Measurements from ENCODE around the gene MEGF9. TPM values are rescaled to one million over a fixed set of nuclear protein-coding genes. Genes with fewer than 3 reads are reported as not detected.
"Not testable (repeated sequence)": the region's sequence is repeated elsewhere in the genome, so short reads cannot be mapped to it uniquely, and the experiment has no call there.

Gene MEGF9
- total RNA-seq, 2 donors from 2014 or later, result 15.3 to 23.8 TPM

GRCh38 chr9:120756531-120756930 is 42.3 kb upstream of the MEGF9 start:
- Histone ChIP-seq H3K4me1 (peaks cover 0 to 4% of the 10 kb centered on the region in 2 donors), H3K4me3 (no peak overlapping the region), H3K36me3 (peaks cover 30% of the 10 kb centered on the region), H3K27me3 (no peaks in the 10 kb centered on the region), H3K27ac (no peak overlapping the region), H3K9me3 (no peaks in the 10 kb centered on the region)
- no peak for DNase-seq (ENCODE audit: low spot score)
- no peak for TF ChIP-seq CTCF (IDR thresholded peaks at IDR 0.05)

DNA sequence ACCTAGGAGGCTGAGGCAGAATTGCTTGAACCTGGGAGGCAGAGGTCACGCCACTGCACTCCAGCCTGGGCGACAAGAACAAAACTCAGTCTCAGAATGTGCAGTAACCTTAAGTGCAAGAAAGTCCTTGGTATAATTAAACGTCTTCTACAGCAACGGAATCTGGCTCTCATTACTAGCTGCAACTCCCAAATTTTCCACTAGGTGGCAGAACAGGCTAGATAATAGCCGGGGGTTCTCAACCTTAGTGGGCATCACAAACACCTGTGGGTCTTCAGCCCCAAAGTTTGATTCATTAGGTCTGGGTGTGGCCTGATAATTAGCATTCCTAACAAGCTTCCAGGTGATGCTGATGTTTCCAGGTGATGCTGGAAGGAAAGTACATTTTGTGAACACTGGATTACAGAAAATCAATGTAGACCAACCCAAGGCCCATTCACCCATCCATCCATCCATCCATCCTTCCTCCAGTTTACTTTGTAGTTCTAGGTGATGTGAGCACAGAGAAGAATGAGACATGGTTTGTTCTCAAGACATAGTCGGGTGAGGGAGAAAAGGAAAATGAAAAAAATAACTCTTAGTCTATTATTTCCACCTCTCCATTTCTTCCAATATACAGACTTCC is 41.7 kb upstream of the MEGF9 start:
- no peaks in the 10 kb centered on the region for H3K9me3 ChIP-seq
- no peak for DNase-seq (ENCODE audit: low spot score)
- H3K4me3 ChIP-seq, result no peak overlapping the region
- H3K36me3 ChIP-seq, result peaks cover 24% of the 10 kb centered on the region
- peaks cover 0 to 4% of the 10 kb centered on the region in 2 donors for H3K4me1 ChIP-seq
- peak; percentile 86 to 92 for TF ChIP-seq CTCF (IDR thresholded peaks at IDR 0.05)
- no peaks in the 10 kb centered on the region for H3K27me3 ChIP-seq
- H3K27ac ChIP-seq, result no peak overlapping the region

DNA sequence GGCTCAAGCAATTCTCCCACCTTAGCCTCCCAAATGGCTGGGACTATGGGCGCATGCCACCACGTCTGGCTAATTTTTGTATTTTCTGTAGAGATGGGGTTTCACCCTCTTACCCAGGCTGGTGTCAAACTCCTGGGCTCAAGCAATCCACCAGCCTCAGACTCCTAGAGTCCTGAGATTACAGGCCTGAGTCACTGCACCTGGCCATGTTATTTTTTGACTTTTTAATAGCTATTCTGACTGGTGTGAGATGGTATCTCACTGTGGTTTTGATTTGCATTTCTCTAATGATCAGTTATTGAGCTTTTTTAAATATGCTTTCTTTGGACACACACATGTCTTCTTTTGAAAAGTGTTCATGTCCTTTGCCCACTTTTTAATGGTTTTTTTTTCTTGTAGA is 40.8 kb upstream of the MEGF9 start:
- H3K27ac ChIP-seq, result no peak overlapping the region
- TF ChIP-seq CTCF (IDR thresholded peaks at IDR 0.05), result no peak
- H3K36me3 ChIP-seq, result peaks cover 19% of the 10 kb centered on the region
- H3K4me3 ChIP-seq, result no peak overlapping the region
- H3K9me3 ChIP-seq, result no peaks in the 10 kb centered on the region
- DNase-seq (ENCODE audit: low spot score), result no peak
- peaks cover 0 to 4% of the 10 kb centered on the region in 2 donors for H3K4me1 ChIP-seq
- no peaks in the 10 kb centered on the region for H3K27me3 ChIP-seq

- H3K9me3 ChIP-seq, result no peaks in the 10 kb centered on the region
- H3K4me1 ChIP-seq, result peaks cover 0 to under 1% of the 10 kb centered on the region in 2 donors
- TF ChIP-seq CTCF (IDR thresholded peaks at IDR 0.05), result no peak
- H3K27ac ChIP-seq, result no peak overlapping the region
- no peaks in the 10 kb centered on the region for H3K36me3 ChIP-seq
- DNase-seq (ENCODE audit: low spot score), result no peak
- H3K4me3 ChIP-seq, result no peak overlapping the region
- no peaks in the 10 kb centered on the region for H3K27me3 ChIP-seq
Measured at GRCh38 chr9:120750421-120750820, 36.2 kb upstream of the MEGF9 start.

DNA sequence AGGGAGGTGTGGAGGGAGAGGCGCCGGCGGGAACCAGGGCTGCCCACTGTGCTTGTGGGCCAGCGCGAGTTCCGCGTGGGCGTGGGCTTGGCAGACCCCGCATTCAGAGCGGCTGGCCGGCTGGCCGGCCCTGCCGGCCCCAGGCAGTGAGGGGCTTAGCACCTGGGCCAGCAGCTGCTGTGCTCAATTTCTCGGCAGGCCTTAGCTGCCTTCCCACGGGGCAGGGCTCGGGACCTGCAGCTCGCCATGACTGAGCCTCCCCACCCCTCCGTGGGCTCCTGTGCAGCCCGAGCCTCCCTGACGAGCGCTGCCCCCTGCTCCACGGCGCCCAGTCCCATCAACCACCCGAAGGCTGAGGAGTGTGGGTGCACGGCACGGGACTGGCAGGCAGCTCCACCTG is 32.1 kb upstream of the MEGF9 start:
- H3K4me3 ChIP-seq; H3K27me3 ChIP-seq; H3K27ac ChIP-seq; H3K9me3 ChIP-seq; DNase-seq (ENCODE audit: low spot score); H3K4me1 ChIP-seq; H3K36me3 ChIP-seq: not testable (repeated sequence)

- Histone ChIP-seq H3K27ac (no peak overlapping the region), H3K27me3 (no peaks in the 10 kb centered on the region), H3K4me1 (no peaks in the 10 kb centered on the region), H3K4me3 (no peak overlapping the region), H3K36me3 (no peaks in the 10 kb centered on the region), H3K9me3 (no peaks in the 10 kb centered on the region)
- no peak for DNase-seq (ENCODE audit: low spot score)
- no peak for TF ChIP-seq CTCF (IDR thresholded peaks at IDR 0.05)
Measured at GRCh38 chr9:120745278-120745677, 31.0 kb upstream of the MEGF9 start.
